ENCODE measurements around the gene IL17RC.

The IL17RC gene

GRCh38 chr3:9934235-9934621, 17.3 kb downstream of the IL17RC start:
- Histone ChIP-seq H3K4me3 (ENCODE audit: low read length in 2 of 2) (peak overlapping the region; percentile 74 to 88), H3K27ac (replicated peaks; ENCODE audit: low read length) (no peak overlapping the region), H3K79me1 (ENCODE audit: low read depth, low read length) (no peaks in the 10 kb centered on the region), H3K9me3 (replicated peaks in 1 of 2; ENCODE audit: control insufficient read depth in 2 of 2, insufficient read depth in 1 of 2, low read depth in 1 of 2, low read length in 2 of 2) (peaks cover 0 to 2% of the 10 kb centered on the region in 2 donors), H2BK5ac (ENCODE audit: low read length) (no peak overlapping the region), H3K36me3 (replicated peaks in 1 of 2; ENCODE audit: control insufficient read depth in 2 of 2, insufficient read depth in 2 of 2, low read length in 2 of 2) (peaks cover 3 to 30% of the 10 kb centered on the region in 2 donors), H3K23ac (ENCODE audit: low read depth, low read length, poor library complexity) (no peak overlapping the region), H2BK15ac (ENCODE audit: low read length) (no peak overlapping the region), H3K4me1 (ENCODE audit: control insufficient read depth in 2 of 2, insufficient read depth in 1 of 2, low read depth in 1 of 2, low read length in 2 of 2) (peaks cover 7 to 10% of the 10 kb centered on the region in 2 donors), H3K18ac (ENCODE audit: low read length) (peak overlapping the region; percentile 97), H3K27me3 (ENCODE audit: control insufficient read depth in 3 of 3, insufficient read depth in 3 of 3, low read depth in 1 of 3, low read length in 3 of 3) (no peaks in the 10 kb centered on the region), H3K4ac (ENCODE audit: low read length) (no peak overlapping the region), H3K4me2 (ENCODE audit: insufficient read depth, low read length, poor library complexity, severe bottlenecking) (peak overlapping the region; percentile 68), H3K14ac (ENCODE audit: low read length) (no peak overlapping the region), H2AFZ (ENCODE audit: low read length) (peak overlapping the region; percentile 96), H2BK12ac (ENCODE audit: low read length) (no peak overlapping the region), H4K91ac (ENCODE audit: low read depth, low read length, poor library complexity) (no peak overlapping the region), H2BK120ac (ENCODE audit: low read depth, low read length) (peak overlapping the region; percentile 3), H3K9ac (ENCODE audit: low read depth, low read length, poor library complexity) (peak overlapping the region; percentile 79), H4K8ac (ENCODE audit: low read depth, low read length) (no peak overlapping the region), H2AK5ac (ENCODE audit: low read depth, low read length) (peak overlapping the region; percentile 71)
- no peak for DNase-seq (ENCODE audit: low spot score)
- WGBS, 2 donors (ENCODE audit: extremely low coverage in 2 of 2, insufficient read length in 2 of 2, insufficient replicate concordance in 1 of 2), result no CpG with 5 or more reads among the region's 11 CpGs

GRCh38 chr3:9934993-9935392, 18.1 kb downstream of the IL17RC start:
- no CpG with 5 or more reads among the region's 4 CpGs for WGBS, 2 donors (ENCODE audit: extremely low coverage in 2 of 2, insufficient read length in 2 of 2, insufficient replicate concordance in 1 of 2)
- H2BK5ac ChIP-seq (ENCODE audit: low read length), result no peak overlapping the region
- no peak overlapping the region for H2BK15ac ChIP-seq (ENCODE audit: low read length)
- H4K8ac ChIP-seq (ENCODE audit: low read depth, low read length), result no peak overlapping the region
- no peak for DNase-seq (ENCODE audit: low spot score)
- no peak overlapping the region for H3K9ac ChIP-seq (ENCODE audit: low read depth, low read length, poor library complexity)
- H3K4me1 ChIP-seq (ENCODE audit: control insufficient read depth in 2 of 2, insufficient read depth in 1 of 2, low read depth in 1 of 2, low read length in 2 of 2), result peaks cover 7 to 10% of the 10 kb centered on the region in 2 donors
- no peak overlapping the region for H3K18ac ChIP-seq (ENCODE audit: low read length)
- H3K4ac ChIP-seq (ENCODE audit: low read length), result no peak overlapping the region
- H4K91ac ChIP-seq (ENCODE audit: low read depth, low read length, poor library complexity), result no peak overlapping the region
- H3K27ac ChIP-seq (replicated peaks; ENCODE audit: low read length), result no peak overlapping the region
- no peak overlapping the region for H3K23ac ChIP-seq (ENCODE audit: low read depth, low read length, poor library complexity)
- peaks cover 0 to 2% of the 10 kb centered on the region in 2 donors for H3K9me3 ChIP-seq (replicated peaks in 1 of 2; ENCODE audit: control insufficient read depth in 2 of 2, insufficient read depth in 1 of 2, low read depth in 1 of 2, low read length in 2 of 2)
- H2BK12ac ChIP-seq (ENCODE audit: low read length), result no peak overlapping the region
- no peaks in the 10 kb centered on the region for H3K27me3 ChIP-seq (ENCODE audit: control insufficient read depth in 3 of 3, insufficient read depth in 3 of 3, low read depth in 1 of 3, low read length in 3 of 3)
- no peak overlapping the region for H3K14ac ChIP-seq (ENCODE audit: low read length)
- no peak overlapping the region for H2BK120ac ChIP-seq (ENCODE audit: low read depth, low read length)
- H2AK5ac ChIP-seq (ENCODE audit: low read depth, low read length), result no peak overlapping the region
- no peak overlapping the region for H3K4me2 ChIP-seq (ENCODE audit: insufficient read depth, low read length, poor library complexity, severe bottlenecking)
- H3K4me3 ChIP-seq (ENCODE audit: low read length in 2 of 2), result peak overlapping the region in 1 of 2 donors; percentile 74
- peaks cover 3 to 30% of the 10 kb centered on the region in 2 donors for H3K36me3 ChIP-seq (replicated peaks in 1 of 2; ENCODE audit: control insufficient read depth in 2 of 2, insufficient read depth in 2 of 2, low read length in 2 of 2)
- no peak overlapping the region for H2AFZ ChIP-seq (ENCODE audit: low read length)
- H3K79me1 ChIP-seq (ENCODE audit: low read depth, low read length), result no peaks in the 10 kb centered on the region

GRCh38 chr3:9935966-9936510, 19.1 kb downstream of the IL17RC start:
- Histone ChIP-seq H3K4me3 (ENCODE audit: low read length in 2 of 2) (no peak overlapping the region), H2BK15ac (ENCODE audit: low read length) (no peak overlapping the region), H3K4me1 (ENCODE audit: control insufficient read depth in 2 of 2, insufficient read depth in 1 of 2, low read depth in 1 of 2, low read length in 2 of 2) (peaks cover 7 to 10% of the 10 kb centered on the region in 2 donors), H2AFZ (ENCODE audit: low read length) (no peak overlapping the region), H3K9ac (ENCODE audit: low read depth, low read length, poor library complexity) (no peak overlapping the region), H4K91ac (ENCODE audit: low read depth, low read length, poor library complexity) (no peak overlapping the region), H2AK5ac (ENCODE audit: low read depth, low read length) (no peak overlapping the region), H3K36me3 (replicated peaks in 1 of 2; ENCODE audit: control insufficient read depth in 2 of 2, insufficient read depth in 2 of 2, low read length in 2 of 2) (peaks cover 7 to 34% of the 10 kb centered on the region in 2 donors), H2BK120ac (ENCODE audit: low read depth, low read length) (no peak overlapping the region), H3K27ac (replicated peaks; ENCODE audit: low read length) (no peak overlapping the region), H3K23ac (ENCODE audit: low read depth, low read length, poor library complexity) (no peak overlapping the region), H2BK5ac (ENCODE audit: low read length) (no peak overlapping the region), H3K9me3 (replicated peaks in 1 of 2; ENCODE audit: control insufficient read depth in 2 of 2, insufficient read depth in 1 of 2, low read depth in 1 of 2, low read length in 2 of 2) (peaks cover 0 to 3% of the 10 kb centered on the region in 2 donors), H3K4ac (ENCODE audit: low read length) (no peak overlapping the region), H3K18ac (ENCODE audit: low read length) (no peak overlapping the region), H3K79me1 (ENCODE audit: low read depth, low read length) (no peaks in the 10 kb centered on the region), H3K14ac (ENCODE audit: low read length) (no peak overlapping the region), H3K27me3 (ENCODE audit: control insufficient read depth in 3 of 3, insufficient read depth in 3 of 3, low read depth in 1 of 3, low read length in 3 of 3) (peaks cover 0 to under 1% (median 0%) of the 10 kb centered on the region in 3 experiments), H2BK12ac (ENCODE audit: low read length) (no peak overlapping the region), H4K8ac (ENCODE audit: low read depth, low read length) (no peak overlapping the region), H3K4me2 (ENCODE audit: insufficient read depth, low read length, poor library complexity, severe bottlenecking) (no peak overlapping the region)
- DNase-seq (ENCODE audit: low spot score), result no peak
- WGBS, 2 donors (ENCODE audit: extremely low coverage in 2 of 2, insufficient read length in 2 of 2, insufficient replicate concordance in 1 of 2), result no CpG with 5 or more reads among the region's 5 CpGs

- H3K27me3 ChIP-seq (ENCODE audit: control insufficient read depth in 3 of 3, insufficient read depth in 3 of 3, low read depth in 1 of 3, low read length in 3 of 3), result peaks cover 0 to 2% (median 0%) of the 10 kb centered on the region in 3 experiments
- DNase-seq (ENCODE audit: low spot score), result no peak
- no peak overlapping the region for H4K91ac ChIP-seq (ENCODE audit: low read depth, low read length, poor library complexity)
- no peak overlapping the region for H4K8ac ChIP-seq (ENCODE audit: low read depth, low read length)
- H3K27ac ChIP-seq (replicated peaks; ENCODE audit: low read length), result no peak overlapping the region
- no peak overlapping the region for H3K23ac ChIP-seq (ENCODE audit: low read depth, low read length, poor library complexity)
- H2AFZ ChIP-seq (ENCODE audit: low read length), result no peak overlapping the region
- H2BK12ac ChIP-seq (ENCODE audit: low read length), result no peak overlapping the region
- no peak overlapping the region for H2BK15ac ChIP-seq (ENCODE audit: low read length)
- H3K9ac ChIP-seq (ENCODE audit: low read depth, low read length, poor library complexity), result no peak overlapping the region
- H2BK5ac ChIP-seq (ENCODE audit: low read length), result no peak overlapping the region
- H3K4me2 ChIP-seq (ENCODE audit: insufficient read depth, low read length, poor library complexity, severe bottlenecking), result no peak overlapping the region
- H3K36me3 ChIP-seq (replicated peaks in 1 of 2; ENCODE audit: control insufficient read depth in 2 of 2, insufficient read depth in 2 of 2, low read length in 2 of 2), result peaks cover 9 to 42% of the 10 kb centered on the region in 2 donors
- H3K4me1 ChIP-seq (ENCODE audit: control insufficient read depth in 2 of 2, insufficient read depth in 1 of 2, low read depth in 1 of 2, low read length in 2 of 2), result peaks cover 7% of the 10 kb centered on the region in 2 donors
- H3K14ac ChIP-seq (ENCODE audit: low read length), result no peak overlapping the region
- peaks cover 0 to 5% of the 10 kb centered on the region in 2 donors for H3K9me3 ChIP-seq (replicated peaks in 1 of 2; ENCODE audit: control insufficient read depth in 2 of 2, insufficient read depth in 1 of 2, low read depth in 1 of 2, low read length in 2 of 2)
- no CpG with 5 or more reads among the region's 13 CpGs for WGBS, 2 donors (ENCODE audit: extremely low coverage in 2 of 2, insufficient read length in 2 of 2, insufficient replicate concordance in 1 of 2)
- H3K79me1 ChIP-seq (ENCODE audit: low read depth, low read length), result no peaks in the 10 kb centered on the region
- H3K18ac ChIP-seq (ENCODE audit: low read length), result no peak overlapping the region
- H2BK120ac ChIP-seq (ENCODE audit: low read depth, low read length), result no peak overlapping the region
- H2AK5ac ChIP-seq (ENCODE audit: low read depth, low read length), result no peak overlapping the region
- H3K4ac ChIP-seq (ENCODE audit: low read length), result no peak overlapping the region
- peak overlapping the region in 1 of 2 donors; percentile 59 for H3K4me3 ChIP-seq (ENCODE audit: low read length in 2 of 2)
Measured at GRCh38 chr3:9937486-9938238, 20.8 kb downstream of the IL17RC start.
